GM13976 (cell line): ENCODE measurements around the gene SAYSD1.

ENCODE experiments used
- DNase-seq: peaks from one replicate; pipeline ENCODE4 v3.0.0; 2012; ENCODE audit warnings: low spot score
- in situ Hi-C: fragments of 300-500 bp; cut with MboI; formaldehyde crosslinking; loops from one replicate; pipeline ENCODE4 v1.12.0; 2022; ENCODE audit warnings: low sequenced_read_pairs, mixed read lengths, inconsistent platforms; ENCODE audit not compliant: unreplicated experiment
- TF ChIP-seq, protein P1 (sequence below): IDR thresholded peaks from 2 replicates; pipeline ENCODE4 v1.5.1; 2012; ENCODE audit warnings: borderline replicate concordance, mild to moderate bottlenecking; ENCODE audit not compliant: insufficient read depth; ENCODE audit errors: extremely low read depth, missing control alignments, control extremely low read depth

SAYSD1 gene

DNA sequence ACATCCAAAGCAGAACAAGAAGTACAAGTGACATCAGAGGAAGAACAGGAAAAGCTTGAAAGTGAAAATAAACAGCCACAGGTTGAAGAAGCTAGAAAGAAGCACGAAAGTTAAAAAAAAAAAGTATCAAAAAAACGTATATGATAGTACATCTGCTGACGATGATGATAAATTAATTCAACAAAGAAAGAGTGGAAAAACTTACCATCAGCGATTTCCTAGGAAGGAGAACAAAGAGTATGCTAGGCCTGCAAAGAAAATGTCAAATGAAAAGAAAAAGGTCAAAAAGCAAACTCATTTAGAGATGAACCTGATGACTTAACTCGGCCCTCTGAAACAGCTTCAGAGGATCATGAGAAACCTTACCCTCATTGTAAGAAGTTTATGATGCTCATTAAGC lies 3.7 kb downstream of the SAYSD1 start:
- in situ Hi-C loops: no loop called here
- DNase-seq: no peak
- TF ChIP-seq, protein P1, sequence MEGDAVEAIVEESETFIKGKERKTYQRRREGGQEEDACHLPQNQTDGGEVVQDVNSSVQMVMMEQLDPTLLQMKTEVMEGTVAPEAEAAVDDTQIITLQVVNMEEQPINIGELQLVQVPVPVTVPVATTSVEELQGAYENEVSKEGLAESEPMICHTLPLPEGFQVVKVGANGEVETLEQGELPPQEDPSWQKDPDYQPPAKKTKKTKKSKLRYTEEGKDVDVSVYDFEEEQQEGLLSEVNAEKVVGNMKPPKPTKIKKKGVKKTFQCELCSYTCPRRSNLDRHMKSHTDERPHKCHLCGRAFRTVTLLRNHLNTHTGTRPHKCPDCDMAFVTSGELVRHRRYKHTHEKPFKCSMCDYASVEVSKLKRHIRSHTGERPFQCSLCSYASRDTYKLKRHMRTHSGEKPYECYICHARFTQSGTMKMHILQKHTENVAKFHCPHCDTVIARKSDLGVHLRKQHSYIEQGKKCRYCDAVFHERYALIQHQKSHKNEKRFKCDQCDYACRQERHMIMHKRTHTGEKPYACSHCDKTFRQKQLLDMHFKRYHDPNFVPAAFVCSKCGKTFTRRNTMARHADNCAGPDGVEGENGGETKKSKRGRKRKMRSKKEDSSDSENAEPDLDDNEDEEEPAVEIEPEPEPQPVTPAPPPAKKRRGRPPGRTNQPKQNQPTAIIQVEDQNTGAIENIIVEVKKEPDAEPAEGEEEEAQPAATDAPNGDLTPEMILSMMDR: no peak

DNA sequence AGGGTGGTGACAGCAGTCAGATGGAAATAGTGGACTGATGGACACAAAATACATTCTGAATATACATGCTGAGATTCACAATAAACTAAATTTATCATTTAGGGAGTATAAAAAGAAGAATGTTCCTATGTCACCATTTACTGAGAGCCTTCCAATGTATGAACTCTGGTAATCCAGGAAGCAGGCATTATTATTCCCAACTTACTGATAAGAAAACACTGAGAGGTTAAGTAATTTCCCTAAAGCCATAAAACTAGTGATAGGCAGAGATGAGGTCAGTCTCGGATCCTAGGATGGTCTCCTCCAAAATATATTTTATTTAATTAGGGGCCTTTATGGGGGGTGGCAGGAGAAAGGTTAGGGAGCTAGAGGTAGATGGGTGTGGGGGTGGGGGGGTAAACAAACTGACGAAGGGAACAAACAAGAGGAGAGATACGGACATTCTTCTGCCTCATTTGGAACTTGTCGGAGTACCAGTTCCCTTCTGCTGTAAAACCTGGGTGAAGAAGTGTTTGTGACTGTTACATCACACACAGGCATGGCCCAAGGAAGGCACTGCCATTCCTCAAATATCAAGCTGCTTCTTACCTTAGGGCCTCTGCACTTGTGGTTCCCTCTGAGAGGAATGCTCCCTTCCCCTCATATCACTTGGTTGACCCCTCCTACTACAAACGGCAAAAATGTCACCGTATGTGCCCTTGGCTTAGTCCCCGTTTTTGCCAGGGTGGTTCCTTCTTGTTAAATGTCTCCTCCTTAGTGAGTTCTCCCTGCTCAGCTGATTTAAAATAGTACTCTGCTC lies 6.7 kb downstream of the SAYSD1 start:
- in situ Hi-C loops: no loop called here
- TF ChIP-seq, protein P1: no peak
- no peak for DNase-seq

DNA sequence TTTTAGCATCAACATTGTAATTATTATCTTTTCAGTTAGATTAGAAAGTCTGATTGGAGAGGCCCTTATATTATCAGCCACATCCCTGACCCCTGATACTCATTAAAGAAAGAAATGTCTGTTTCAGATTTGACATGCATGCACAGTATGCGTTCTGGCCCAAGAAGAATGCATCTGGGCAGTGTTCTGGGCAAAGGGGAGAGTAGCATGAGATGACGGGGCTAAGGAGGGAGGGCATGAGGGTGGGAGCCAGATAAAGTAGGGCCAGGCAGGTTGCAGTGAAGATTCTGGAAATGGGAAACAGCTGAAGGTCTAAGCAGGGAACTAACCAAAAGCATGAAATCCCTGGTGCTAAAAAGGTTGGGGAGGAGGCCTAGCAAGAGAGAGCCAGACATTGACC lies 7.3 kb downstream of the SAYSD1 start:
- TF ChIP-seq, protein P1: no peak

DNA sequence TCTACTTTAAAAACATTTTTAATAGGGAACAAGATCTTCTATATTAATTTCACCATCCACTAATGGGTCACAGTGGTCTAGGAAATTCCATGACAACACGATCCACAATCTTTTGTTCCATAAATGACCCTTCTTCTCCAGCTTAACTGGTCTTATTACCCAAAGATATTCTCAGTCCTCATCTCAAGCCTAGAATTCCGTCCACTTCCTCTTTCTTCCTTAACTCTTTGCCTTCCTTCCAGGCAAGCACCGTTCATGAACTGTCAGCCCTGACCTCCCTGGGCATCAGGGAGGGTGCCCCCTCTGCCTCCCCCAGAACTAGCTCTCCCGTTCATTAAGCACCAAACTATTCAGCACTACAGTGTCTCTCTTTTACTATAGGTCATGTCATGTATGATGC lies 8.0 kb downstream of the SAYSD1 start:
- no peak for DNase-seq
- TF ChIP-seq, protein P1: no peak
- in situ Hi-C loops: no loop called here

More for the DNA sequence above, 7.3 kb downstream of the SAYSD1 start:
- in situ Hi-C loops: no loop called here
- no peak for DNase-seq

DNA sequence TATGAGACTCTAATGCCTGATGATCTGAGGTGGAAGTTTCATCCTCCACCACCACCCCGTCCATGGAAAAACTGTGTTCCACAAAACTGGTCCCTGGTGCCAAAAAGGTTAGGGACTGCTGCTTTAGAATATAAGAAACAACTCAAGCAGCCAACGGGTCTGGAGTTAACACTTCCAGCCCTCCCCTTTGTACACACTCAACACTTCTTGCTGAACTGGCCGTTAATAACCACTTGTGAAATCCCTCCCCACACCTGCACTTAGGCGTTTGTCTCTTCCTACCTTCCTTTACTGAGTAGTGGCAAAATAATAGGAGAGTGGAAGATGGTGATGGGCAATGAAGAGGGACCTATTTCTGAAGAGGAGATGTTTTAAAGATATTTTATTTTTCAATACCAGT lies 10.5 kb downstream of the SAYSD1 start:
- in situ Hi-C loops: no loop called here
- TF ChIP-seq, protein P1: no peak
- DNase-seq: no peak

DNA sequence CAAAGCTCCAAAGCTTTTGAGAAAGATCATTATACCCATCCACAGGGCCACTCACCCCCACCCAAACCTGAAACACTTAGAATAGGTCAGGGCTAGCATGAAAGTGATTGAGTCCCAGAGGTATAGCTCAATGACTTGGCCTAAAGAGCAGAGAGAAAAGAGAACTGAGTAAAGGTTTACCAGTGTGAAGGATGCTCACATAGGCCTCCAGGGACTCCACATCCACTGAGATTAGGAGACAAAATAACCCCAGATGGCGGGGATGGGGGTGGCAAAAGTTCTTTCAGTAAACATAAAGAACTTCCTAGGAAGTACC lies 12.2 kb downstream of the SAYSD1 start:
- DNase-seq: no peak
- TF ChIP-seq, protein P1: no peak
- in situ Hi-C loops: no loop called here
